ENCODE results near the gene NF2.

Gene NF2

GRCh38 chr22:29632672-29633071 lies 29.2 kb downstream of the NF2 start:
- DNase-seq, result no peak

GRCh38 chr22:29633514-29634312 lies 30.3 kb downstream of the NF2 start:
- DNase-seq, result no peak

- no peak for DNase-seq
Observed at GRCh38 chr22:29634847-29635246, 31.4 kb downstream of the NF2 start.

- no peak for DNase-seq
Observed at GRCh38 chr22:29635734-29636357, 32.4 kb downstream of the NF2 start.

GRCh38 chr22:29636751-29637150 lies 33.3 kb downstream of the NF2 start:
- DNase-seq, result no peak

- no peak for DNase-seq
Observed at GRCh38 chr22:29637181-29637580, 33.7 kb downstream of the NF2 start.

- DNase-seq, result no peak
Observed at GRCh38 chr22:29638678-29639077, 35.2 kb downstream of the NF2 start.

GRCh38 chr22:29639096-29639495 lies 35.7 kb downstream of the NF2 start:
- DNase-seq, result no peak

GRCh38 chr22:29641042-29641699 lies 37.7 kb downstream of the NF2 start:
- DNase-seq, result no peak

GRCh38 chr22:29641700-29642330 lies 38.4 kb downstream of the NF2 start:
- no peak for DNase-seq

- DNase-seq, result no peak
Observed at GRCh38 chr22:29642694-29643093, 39.3 kb downstream of the NF2 start.

- no peak for DNase-seq
Observed at GRCh38 chr22:29647954-29648737, 44.7 kb downstream of the NF2 start.

- no peak for DNase-seq
Observed at GRCh38 chr22:29650370-29650769, 46.9 kb downstream of the NF2 start.

GRCh38 chr22:29651652-29652051 lies 48.2 kb downstream of the NF2 start:
- DNase-seq, result no peak

GRCh38 chr22:29654420-29654819 lies 51.0 kb downstream of the NF2 start:
- DNase-seq, result no peak

GRCh38 chr22:29654882-29655281 lies 51.4 kb downstream of the NF2 start:
- DNase-seq, result no peak

- DNase-seq, result no peak
Observed at GRCh38 chr22:29658176-29658575, 54.7 kb downstream of the NF2 start.

GRCh38 chr22:29660021-29660420 lies 56.6 kb downstream of the NF2 start:
- DNase-seq, result no peak

GRCh38 chr22:29661336-29661735 lies 57.9 kb downstream of the NF2 start:
- DNase-seq, result no peak

- DNase-seq, result peak; percentile 33
Observed at GRCh38 chr22:29663180-29663821, 59.9 kb downstream of the NF2 start.

- no peak for DNase-seq
Observed at GRCh38 chr22:29665486-29665885, 62.1 kb downstream of the NF2 start.

GRCh38 chr22:29668673-29669072 lies 65.2 kb downstream of the NF2 start:
- DNase-seq, result no peak
